ENCODE measurements around the gene UBE2Q1.
A peak's percentile ranks its signal among the peaks of the same experiment; 100 is the strongest.
"Not testable (repeated sequence)": the region's sequence is repeated elsewhere in the genome, so short reads cannot be mapped to it uniquely, and the experiment has no call there.

UBE2Q1 gene

GRCh38 chr1:154549202-154549770, 9.2 kb downstream of the UBE2Q1 start:
- DNase-seq = no peak

GRCh38 chr1:154548028-154548427, 10.4 kb downstream of the UBE2Q1 start:
- no peak for DNase-seq

GRCh38 chr1:154547105-154547732, 11.2 kb downstream of the UBE2Q1 start:
- DNase-seq = no peak

- peak; percentile 53 for DNase-seq
These were observed 12.0 kb downstream of the UBE2Q1 start for GRCh38 chr1:154546264-154547063.

- no peak for DNase-seq
These were observed 17.2 kb downstream of the UBE2Q1 start for GRCh38 chr1:154541231-154541630.

- DNase-seq = no peak
These were observed 18.7 kb downstream of the UBE2Q1 start for GRCh38 chr1:154539486-154540483.

- no peak for DNase-seq
These were observed 21.9 kb downstream of the UBE2Q1 start for GRCh38 chr1:154536570-154536969.

GRCh38 chr1:154533952-154534844, 24.3 kb downstream of the UBE2Q1 start:
- DNase-seq = no peak

- not testable (repeated sequence) for DNase-seq
These were observed 26.5 kb downstream of the UBE2Q1 start for GRCh38 chr1:154531950-154532349.

- DNase-seq = no peak
These were observed 29.2 kb downstream of the UBE2Q1 start for GRCh38 chr1:154529308-154529707.

GRCh38 chr1:154527192-154527591, 31.3 kb downstream of the UBE2Q1 start:
- DNase-seq = no peak

GRCh38 chr1:154524881-154525280, 33.6 kb downstream of the UBE2Q1 start:
- no peak for DNase-seq

- no peak for DNase-seq
These were observed 36.8 kb downstream of the UBE2Q1 start for GRCh38 chr1:154521695-154522094.

GRCh38 chr1:154520333-154520732, 38.1 kb downstream of the UBE2Q1 start:
- DNase-seq = no peak

GRCh38 chr1:154519591-154519991, 38.9 kb downstream of the UBE2Q1 start:
- DNase-seq = no peak

- DNase-seq = no peak
These were observed 40.8 kb downstream of the UBE2Q1 start for GRCh38 chr1:154517661-154518060.

- no peak for DNase-seq
These were observed 44.4 kb downstream of the UBE2Q1 start for GRCh38 chr1:154514066-154514553.

GRCh38 chr1:154512760-154513159, 45.7 kb downstream of the UBE2Q1 start:
- no peak for DNase-seq

- no peak for DNase-seq
These were observed 54.6 kb downstream of the UBE2Q1 start for GRCh38 chr1:154503898-154504297.

GRCh38 chr1:154502744-154503115, 55.7 kb downstream of the UBE2Q1 start:
- DNase-seq = no peak

GRCh38 chr1:154502066-154502743, 56.3 kb downstream of the UBE2Q1 start, which contains the start of the genes SHE and TDRD10:
Gene SHE, minus strand, starts transcription at chr1:154502412. Its CDS starts 386 bp downstream, at chr1:154502026.
Gene TDRD10, plus strand, starts transcription at chr1:154502219. Its CDS starts 4,685 bp downstream, at chr1:154506904.
- DNase-seq = peak; percentile 22
